GM20431 (cell line): ENCODE results near the gene GNPDA1.

ENCODE experiments used
- in situ Hi-C: fragments of 300-500 bp; cut with MseI, MboI; formaldehyde crosslinking; loops from one replicate; pipeline ENCODE4 v1.15.0; 2020; ENCODE audit warnings: low sequenced_read_pairs; ENCODE audit not compliant: unreplicated experiment

The GNPDA1 gene

GRCh38 chr5:141997358-141997960 lies 15.4 kb downstream of the GNPDA1 start:
- in situ Hi-C loops, result loop anchor here (10.0 to 25.0 kb wide), 2 partner anchors 147 to 540 kb away; no protein-coding TSS in a partner anchor

- in situ Hi-C loops, result loop anchor here (10.0 to 25.0 kb wide), 2 partner anchors 149 to 542 kb away; no protein-coding TSS in a partner anchor
These were observed 17.2 kb downstream of the GNPDA1 start for GRCh38 chr5:141995656-141996055.

GRCh38 chr5:141994511-141995136 lies 18.2 kb downstream of the GNPDA1 start:
- in situ Hi-C loops, result loop anchor here (10.0 to 25.0 kb wide), 2 partner anchors 150 to 543 kb away; no protein-coding TSS in a partner anchor

GRCh38 chr5:141992349-141992963 lies 20.4 kb downstream of the GNPDA1 start:
- in situ Hi-C loops, result loop anchor here (10.0 to 25.0 kb wide), 2 partner anchors 152 to 545 kb away; no protein-coding TSS in a partner anchor

- in situ Hi-C loops, result loop anchor here (10.0 to 25.0 kb wide), 2 partner anchors 155 to 548 kb away; no protein-coding TSS in a partner anchor
These were observed 23.1 kb downstream of the GNPDA1 start for GRCh38 chr5:141989720-141990119.

GRCh38 chr5:141986072-141986471 lies 26.8 kb downstream of the GNPDA1 start:
- in situ Hi-C loops, result loop anchor here (25.0 kb wide), 1 partner anchor 551 kb away; no protein-coding TSS in a partner anchor

- in situ Hi-C loops, result loop anchor here (25.0 kb wide), 1 partner anchor 555 kb away; no protein-coding TSS in a partner anchor
These were observed 30.2 kb downstream of the GNPDA1 start for GRCh38 chr5:141982626-141983025.

GRCh38 chr5:141978389-141978788 lies 34.4 kb downstream of the GNPDA1 start:
- in situ Hi-C loops, result loop anchor here (25.0 kb wide), 1 partner anchor 559 kb away; no protein-coding TSS in a partner anchor

- in situ Hi-C loops, result loop anchor here (25.0 kb wide), 1 partner anchor 561 kb away; no protein-coding TSS in a partner anchor
These were observed 36.7 kb downstream of the GNPDA1 start for GRCh38 chr5:141976176-141976575.

- in situ Hi-C loops, result no loop called here
These were observed 38.8 kb downstream of the GNPDA1 start for GRCh38 chr5:141973871-141974595.

GRCh38 chr5:141969783-141970771 lies 42.8 kb downstream of the GNPDA1 start:
- in situ Hi-C loops, result no loop called here

GRCh38 chr5:141968914-141969608 lies 43.8 kb downstream of the GNPDA1 start, which contains the start of gene RNF14:
TSS of gene RNF14 (plus strand) at chr5:141969105. CDS start at chr5:141973589, 4,484 bp downstream.
- in situ Hi-C loops, result no loop called here

- in situ Hi-C loops, result no loop called here
These were observed 45.9 kb downstream of the GNPDA1 start for GRCh38 chr5:141966963-141967333.

- in situ Hi-C loops, result no loop called here
These were observed 46.4 kb downstream of the GNPDA1 start for GRCh38 chr5:141966275-141966962.

GRCh38 chr5:141965071-141965470 lies 47.8 kb downstream of the GNPDA1 start:
- in situ Hi-C loops, result no loop called here

GRCh38 chr5:141963701-141964100 lies 49.1 kb downstream of the GNPDA1 start:
- in situ Hi-C loops, result no loop called here

GRCh38 chr5:141961466-141961865 lies 51.4 kb downstream of the GNPDA1 start:
- in situ Hi-C loops, result no loop called here
